ENCODE measurements around the gene NEO1. TPM values are rescaled to one million over a fixed set of nuclear protein-coding genes. Genes with fewer than 3 reads are reported as not detected.

The NEO1 gene
- total and polyA plus RNA-seq, 2 of the 13 experiments (the other 11 are each of a cell fraction or from before 2014, with no cell fraction given): 8.4 to 11.0 TPM

DNA sequence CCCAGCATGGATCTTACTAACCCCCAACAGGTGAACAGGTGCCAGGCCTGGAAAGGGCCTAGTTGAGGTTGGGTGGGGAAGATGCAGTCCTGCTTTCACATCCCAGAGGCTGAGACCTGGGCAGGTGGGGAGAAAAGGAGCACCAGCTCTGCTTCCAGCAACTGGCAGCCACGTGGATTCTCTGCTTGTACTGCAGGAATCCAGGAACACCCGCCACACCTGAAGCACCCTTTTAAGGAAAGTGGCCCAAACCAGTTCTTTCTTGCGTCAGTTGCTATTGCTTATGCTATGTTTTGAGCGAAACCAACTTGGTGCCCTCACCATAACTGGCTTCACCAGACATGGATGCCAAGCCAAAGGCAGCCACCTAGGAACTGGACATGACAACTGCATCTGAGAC, 28.1 kb upstream of the NEO1 start:
- WGBS (ENCODE audit: low lambda C conversion rate): 50% methylated on average over 3 of the region's 4 CpGs
- Histone ChIP-seq H3K4me1 (ENCODE audit: insufficient read depth, low read length) (peaks cover 7% of the 10 kb centered on the region; the same call in 1 of the 2 replicates), H3K9ac (ENCODE audit: insufficient read depth, low read depth, low read length) (no peak overlapping the region), H3K27ac (ENCODE audit: extremely low read length, insufficient read depth, low read length) (no peak overlapping the region), H2AFZ (ENCODE audit: low read length) (no peak overlapping the region), H3K27me3 (ENCODE audit: control insufficient read depth in 1 of 2, insufficient read depth in 2 of 2, low read length in 2 of 2) (peaks cover 0 to 4% of the 10 kb centered on the region in 2 experiments; a peak in 1 of 5 replicates), H4K20me1 (ENCODE audit: insufficient read depth, low read length) (no peaks in the 10 kb centered on the region), H3K4me3 (replicated peaks in 1 of 3; ENCODE audit: insufficient read depth in 1 of 3, low read depth in 2 of 3, low read length in 3 of 3) (no peak overlapping the region), H3K9me3 (ENCODE audit: low read length) (no peaks in the 10 kb centered on the region), H3K4me2 (ENCODE audit: low read depth, low read length) (no peak overlapping the region), H3K36me3 (replicated peaks in 1 of 2; ENCODE audit: control insufficient read depth in 1 of 2, insufficient read depth in 2 of 2, low read length in 2 of 2) (no peaks in the 10 kb centered on the region), H3K79me2 (ENCODE audit: insufficient read depth, low read length) (no peaks in the 10 kb centered on the region)
- intact Hi-C loops (cut with micrococcal nuclease; ENCODE audit: unreplicated experiment): no loop called here
- FAIRE-seq (no peak), ATAC-seq (no peak), DNase-seq (ENCODE audit: low spot score) (no peak)
- ChIA-PET CTCF (ENCODE audit: low intra/inter-chr PET ratio, low total read pairs) (no interaction called here), POLR2A (no interaction called here)
- in situ Hi-C loops (cut with HindIII; ENCODE audit: extremely low pct_ligation_motif_present, low pct_unique_long_range_greater_than_20kb): no loop called here
- BruUV-seq (replicated peaks): no TSS peak
- TF ChIP-seq CBX2 (IDR thresholded peaks at IDR 0.05; ENCODE audit: low read depth, low read length) (no peak), CBX2 (CRISPR knock-in tag; IDR thresholded peaks at IDR 0.05; ENCODE audit: low read depth) (no peak), MTF2 (CRISPR knock-in tag; IDR thresholded peaks at IDR 0.05; ENCODE audit: borderline replicate concordance) (no peak), NFIB (CRISPR knock-in tag; IDR thresholded peaks at IDR 0.05; ENCODE audit: borderline replicate concordance) (no peak), MEIS2 (CRISPR knock-in tag; IDR thresholded peaks at IDR 0.05) (no peak), RFX5 (IDR thresholded peaks at IDR 0.05; ENCODE audit: low read depth, low read length) (no peak), NRL (CRISPR knock-in tag; IDR thresholded peaks at IDR 0.05; ENCODE audit: borderline replicate concordance) (no peak)
- TF ChIP-seq, protein P1, sequence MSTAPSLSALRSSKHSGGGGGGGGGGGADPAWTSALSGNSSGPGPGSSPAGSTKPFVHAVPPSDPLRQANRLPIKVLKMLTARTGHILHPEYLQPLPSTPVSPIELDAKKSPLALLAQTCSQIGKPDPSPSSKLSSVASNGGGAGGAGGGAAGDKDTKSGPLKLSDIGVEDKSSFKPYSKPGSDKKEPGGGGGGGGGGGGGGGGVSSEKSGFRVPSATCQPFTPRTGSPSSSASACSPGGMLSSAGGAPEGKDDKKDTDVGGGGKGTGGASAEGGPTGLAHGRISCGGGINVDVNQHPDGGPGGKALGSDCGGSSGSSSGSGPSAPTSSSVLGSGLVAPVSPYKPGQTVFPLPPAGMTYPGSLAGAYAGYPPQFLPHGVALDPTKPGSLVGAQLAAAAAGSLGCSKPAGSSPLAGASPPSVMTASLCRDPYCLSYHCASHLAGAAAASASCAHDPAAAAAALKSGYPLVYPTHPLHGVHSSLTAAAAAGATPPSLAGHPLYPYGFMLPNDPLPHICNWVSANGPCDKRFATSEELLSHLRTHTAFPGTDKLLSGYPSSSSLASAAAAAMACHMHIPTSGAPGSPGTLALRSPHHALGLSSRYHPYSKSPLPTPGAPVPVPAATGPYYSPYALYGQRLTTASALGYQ (CRISPR knock-in tag; IDR thresholded peaks at IDR 0.05): no peak
- TF ChIP-seq, protein P2, sequence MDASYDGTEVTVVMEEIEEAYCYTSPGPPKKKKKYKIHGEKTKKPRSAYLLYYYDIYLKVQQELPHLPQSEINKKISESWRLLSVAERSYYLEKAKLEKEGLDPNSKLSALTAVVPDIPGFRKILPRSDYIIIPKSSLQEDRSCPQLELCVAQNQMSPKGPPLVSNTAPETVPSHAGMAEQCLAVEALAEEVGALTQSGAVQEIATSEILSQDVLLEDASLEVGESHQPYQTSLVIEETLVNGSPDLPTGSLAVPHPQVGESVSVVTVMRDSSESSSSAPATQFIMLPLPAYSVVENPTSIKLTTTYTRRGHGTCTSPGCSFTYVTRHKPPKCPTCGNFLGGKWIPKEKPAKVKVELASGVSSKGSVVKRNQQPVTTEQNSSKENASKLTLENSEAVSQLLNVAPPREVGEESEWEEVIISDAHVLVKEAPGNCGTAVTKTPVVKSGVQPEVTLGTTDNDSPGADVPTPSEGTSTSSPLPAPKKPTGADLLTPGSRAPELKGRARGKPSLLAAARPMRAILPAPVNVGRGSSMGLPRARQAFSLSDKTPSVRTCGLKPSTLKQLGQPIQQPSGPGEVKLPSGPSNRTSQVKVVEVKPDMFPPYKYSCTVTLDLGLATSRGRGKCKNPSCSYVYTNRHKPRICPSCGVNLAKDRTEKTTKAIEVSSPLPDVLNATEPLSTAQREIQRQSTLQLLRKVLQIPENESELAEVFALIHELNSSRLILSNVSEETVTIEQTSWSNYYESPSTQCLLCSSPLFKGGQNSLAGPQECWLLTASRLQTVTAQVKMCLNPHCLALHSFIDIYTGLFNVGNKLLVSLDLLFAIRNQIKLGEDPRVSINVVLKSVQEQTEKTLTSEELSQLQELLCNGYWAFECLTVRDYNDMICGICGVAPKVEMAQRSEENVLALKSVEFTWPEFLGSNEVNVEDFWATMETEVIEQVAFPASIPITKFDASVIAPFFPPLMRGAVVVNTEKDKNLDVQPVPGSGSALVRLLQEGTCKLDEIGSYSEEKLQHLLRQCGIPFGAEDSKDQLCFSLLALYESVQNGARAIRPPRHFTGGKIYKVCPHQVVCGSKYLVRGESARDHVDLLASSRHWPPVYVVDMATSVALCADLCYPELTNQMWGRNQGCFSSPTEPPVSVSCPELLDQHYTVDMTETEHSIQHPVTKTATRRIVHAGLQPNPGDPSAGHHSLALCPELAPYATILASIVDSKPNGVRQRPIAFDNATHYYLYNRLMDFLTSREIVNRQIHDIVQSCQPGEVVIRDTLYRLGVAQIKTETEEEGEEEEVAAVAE (CRISPR knock-in tag; IDR thresholded peaks at IDR 0.05; ENCODE audit: borderline replicate concordance): no peak
- TF ChIP-seq, protein P3, sequence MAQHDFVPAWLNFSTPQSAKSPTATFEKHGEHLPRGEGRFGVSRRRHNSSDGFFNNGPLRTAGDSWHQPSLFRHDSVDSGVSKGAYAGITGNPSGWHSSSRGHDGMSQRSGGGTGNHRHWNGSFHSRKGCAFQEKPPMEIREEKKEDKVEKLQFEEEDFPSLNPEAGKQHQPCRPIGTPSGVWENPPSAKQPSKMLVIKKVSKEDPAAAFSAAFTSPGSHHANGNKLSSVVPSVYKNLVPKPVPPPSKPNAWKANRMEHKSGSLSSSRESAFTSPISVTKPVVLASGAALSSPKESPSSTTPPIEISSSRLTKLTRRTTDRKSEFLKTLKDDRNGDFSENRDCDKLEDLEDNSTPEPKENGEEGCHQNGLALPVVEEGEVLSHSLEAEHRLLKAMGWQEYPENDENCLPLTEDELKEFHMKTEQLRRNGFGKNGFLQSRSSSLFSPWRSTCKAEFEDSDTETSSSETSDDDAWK (CRISPR knock-in tag; IDR thresholded peaks at IDR 0.05): no peak
- TF ChIP-seq, protein P4, sequence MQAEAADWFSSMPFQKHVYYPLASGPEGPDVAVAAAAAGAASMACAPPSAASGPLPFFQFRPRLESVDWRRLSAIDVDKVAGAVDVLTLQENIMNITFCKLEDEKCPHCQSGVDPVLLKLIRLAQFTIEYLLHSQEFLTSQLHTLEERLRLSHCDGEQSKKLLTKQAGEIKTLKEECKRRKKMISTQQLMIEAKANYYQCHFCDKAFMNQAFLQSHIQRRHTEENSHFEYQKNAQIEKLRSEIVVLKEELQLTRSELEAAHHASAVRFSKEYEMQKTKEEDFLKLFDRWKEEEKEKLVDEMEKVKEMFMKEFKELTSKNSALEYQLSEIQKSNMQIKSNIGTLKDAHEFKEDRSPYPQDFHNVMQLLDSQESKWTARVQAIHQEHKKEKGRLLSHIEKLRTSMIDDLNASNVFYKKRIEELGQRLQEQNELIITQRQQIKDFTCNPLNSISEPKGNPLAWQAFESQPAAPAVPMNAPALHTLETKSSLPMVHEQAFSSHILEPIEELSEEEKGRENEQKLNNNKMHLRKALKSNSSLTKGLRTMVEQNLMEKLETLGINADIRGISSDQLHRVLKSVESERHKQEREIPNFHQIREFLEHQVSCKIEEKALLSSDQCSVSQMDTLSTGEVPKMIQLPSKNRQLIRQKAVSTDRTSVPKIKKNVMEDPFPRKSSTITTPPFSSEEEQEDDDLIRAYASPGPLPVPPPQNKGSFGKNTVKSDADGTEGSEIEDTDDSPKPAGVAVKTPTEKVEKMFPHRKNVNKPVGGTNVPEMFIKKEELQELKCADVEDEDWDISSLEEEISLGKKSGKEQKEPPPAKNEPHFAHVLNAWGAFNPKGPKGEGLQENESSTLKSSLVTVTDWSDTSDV (CRISPR knock-in tag; IDR thresholded peaks at IDR 0.05): no peak
- TF ChIP-seq, protein P5, sequence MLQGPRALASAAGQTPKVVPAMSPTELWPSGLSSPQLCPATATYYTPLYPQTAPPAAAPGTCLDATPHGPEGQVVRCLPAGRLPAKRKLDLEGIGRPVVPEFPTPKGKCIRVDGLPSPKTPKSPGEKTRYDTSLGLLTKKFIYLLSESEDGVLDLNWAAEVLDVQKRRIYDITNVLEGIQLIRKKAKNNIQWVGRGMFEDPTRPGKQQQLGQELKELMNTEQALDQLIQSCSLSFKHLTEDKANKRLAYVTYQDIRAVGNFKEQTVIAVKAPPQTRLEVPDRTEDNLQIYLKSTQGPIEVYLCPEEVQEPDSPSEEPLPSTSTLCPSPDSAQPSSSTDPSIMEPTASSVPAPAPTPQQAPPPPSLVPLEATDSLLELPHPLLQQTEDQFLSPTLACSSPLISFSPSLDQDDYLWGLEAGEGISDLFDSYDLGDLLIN (CRISPR knock-in tag; IDR thresholded peaks at IDR 0.05; ENCODE audit: borderline replicate concordance): no peak
